HG03469 (cell line): ENCODE results near the gene TRIP11.
A peak's percentile ranks its signal among the peaks of the same experiment; 100 is the strongest.
"Not testable (repeated sequence)": the region's sequence is repeated elsewhere in the genome, so short reads cannot be mapped to it uniquely, and the experiment has no call there.

Source experiments
- ATAC-seq: cut with Tn5 transposase; IDR thresholded peaks from one replicate; pipeline ENCODE4 v1.9.1; 2021; ENCODE audit warnings: mild to moderate bottlenecking, moderate library complexity, moderate number of reproducible peaks; ENCODE audit not compliant: unreplicated experiment

TRIP11 gene

DNA sequence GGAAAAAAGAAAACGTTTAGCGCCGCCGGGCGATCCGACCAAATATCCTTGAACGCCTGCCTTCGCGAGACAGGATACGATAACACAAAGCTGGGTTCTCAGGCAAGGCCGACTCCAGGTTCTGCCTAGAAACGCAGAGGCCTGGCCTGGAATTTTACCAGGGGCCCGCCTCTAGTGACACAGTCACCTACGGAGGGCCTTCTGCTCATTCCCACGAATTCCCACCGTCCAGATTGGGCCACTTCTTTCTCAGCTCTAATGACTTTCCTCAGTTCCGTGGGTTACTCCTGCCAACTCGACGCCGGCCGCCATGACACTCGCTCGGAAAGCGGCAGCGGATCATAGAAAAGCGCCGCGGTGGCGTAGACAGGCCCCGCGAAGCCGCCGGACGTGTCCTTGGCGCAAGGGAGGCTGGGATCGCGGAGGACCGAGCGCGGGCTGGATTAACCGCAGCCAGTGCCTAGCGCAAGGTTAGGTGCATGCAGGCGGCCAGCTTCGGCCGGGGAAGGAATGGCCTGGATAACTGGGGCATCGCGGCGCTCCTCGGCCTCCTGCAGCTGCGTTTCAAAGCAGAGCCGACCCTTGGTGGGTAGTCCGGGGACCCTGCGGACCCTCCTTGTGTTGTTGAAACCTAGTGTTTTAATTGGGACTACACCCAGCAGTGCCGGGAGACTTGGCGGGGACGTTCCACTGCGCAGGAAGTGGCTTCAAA, at the start of gene TRIP11:
Gene TRIP11 (minus strand): TSS at position 341 of the 712 bp plus-strand sequence. CDS start 374 bp downstream, outside the sequence.
- ATAC-seq, result peak; percentile 81

DNA sequence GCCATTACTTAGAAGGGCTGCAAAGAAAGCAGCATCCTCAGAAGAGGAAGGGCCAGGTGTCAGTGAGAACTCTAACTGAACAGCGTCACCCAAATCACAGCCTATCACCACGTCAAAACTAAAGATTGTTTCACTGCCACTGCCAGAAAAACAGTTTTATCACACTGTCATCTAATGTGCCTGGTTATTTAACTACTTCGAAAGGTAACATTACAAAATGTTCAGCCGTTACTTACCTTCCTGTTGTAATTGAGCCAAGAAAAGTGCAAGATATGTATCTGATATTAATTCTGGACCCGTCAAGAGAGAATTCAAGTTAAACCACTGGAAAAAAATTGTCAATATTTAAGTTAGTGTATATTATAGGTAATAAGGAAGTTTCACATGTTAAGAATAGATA, 48.6 kb upstream of the TRIP11 start:
- ATAC-seq, result no peak

DNA sequence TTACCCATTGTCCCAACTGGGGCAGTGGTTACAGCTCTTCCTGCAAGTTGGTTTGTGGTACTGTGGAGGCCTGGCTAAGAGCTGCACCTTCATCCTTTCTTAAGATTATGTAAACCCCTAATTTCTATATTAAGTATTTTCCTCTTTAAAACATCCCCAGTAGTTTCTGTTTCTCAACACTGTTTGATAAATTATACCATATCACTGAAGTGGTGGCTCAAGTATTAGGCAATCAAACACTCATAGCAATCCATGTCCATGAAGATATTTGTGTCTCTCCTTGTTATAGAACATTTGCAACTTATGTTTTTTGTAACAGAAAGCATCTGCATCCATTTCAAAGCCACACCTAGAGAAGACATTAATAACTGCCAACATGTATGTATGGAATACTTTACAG, 34.7 kb upstream of the TRIP11 start:
- ATAC-seq, result no peak

DNA sequence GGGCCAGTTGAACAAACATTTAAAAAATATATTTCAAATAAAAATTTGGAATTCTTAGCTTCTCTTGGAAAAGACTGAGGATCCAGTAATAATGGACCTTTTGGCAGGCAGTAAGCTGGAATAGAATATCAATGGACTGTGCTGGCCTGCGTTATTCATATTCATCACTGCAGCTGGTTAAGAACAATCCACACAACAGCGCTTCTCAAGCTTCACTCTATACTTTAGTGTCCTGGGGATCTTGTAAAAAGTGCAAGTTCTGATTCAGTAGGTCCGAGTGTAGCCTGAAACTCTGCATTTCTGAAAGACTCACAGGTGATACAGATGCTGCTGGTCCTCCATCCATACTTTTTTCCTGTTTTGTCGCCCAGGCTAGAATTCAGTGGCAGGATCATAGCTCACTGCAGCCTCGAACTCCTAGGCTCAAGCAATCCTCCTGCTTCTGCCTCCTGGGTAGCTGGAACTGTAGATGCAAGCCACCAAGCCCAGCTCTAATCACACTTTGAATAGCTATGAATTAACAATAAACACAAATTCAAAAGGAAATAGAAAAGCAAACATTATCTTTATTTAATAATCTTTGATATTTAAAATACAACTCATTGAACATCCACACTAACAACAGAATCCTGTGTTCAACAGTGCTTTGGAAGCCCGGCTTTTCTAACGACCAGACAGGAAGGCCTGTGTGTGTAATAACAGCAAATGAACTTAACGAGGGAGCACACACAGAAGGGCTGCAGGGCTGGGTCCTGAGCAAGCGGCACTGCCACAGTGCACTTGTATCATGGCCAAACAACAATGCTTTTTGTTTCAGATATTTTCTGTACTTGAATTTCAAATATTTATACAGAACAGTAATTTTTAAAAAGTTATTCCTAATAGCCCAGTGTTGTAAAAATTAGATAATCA, 18.4 kb upstream of the TRIP11 start:
- ATAC-seq, result no peak

DNA sequence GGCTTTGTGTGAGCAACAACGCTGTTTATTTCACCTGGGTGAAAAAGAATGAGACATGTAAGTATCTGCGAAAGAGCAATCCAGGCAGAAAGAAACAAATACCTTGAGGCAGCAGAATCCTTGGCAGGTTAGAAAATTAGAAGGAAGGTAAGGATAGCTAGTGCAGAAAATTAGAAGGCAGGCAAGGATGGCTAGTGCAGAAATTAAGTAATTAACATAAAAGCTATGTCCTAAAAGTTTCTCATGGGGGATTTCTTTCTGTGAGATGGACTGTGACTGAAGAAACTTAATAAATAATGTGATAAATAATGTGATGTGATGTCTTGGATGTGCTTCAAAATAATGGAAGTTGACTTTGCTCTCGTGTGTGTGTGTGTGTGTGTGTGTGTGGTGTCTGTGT, 9.9 kb upstream of the TRIP11 start:
- ATAC-seq, result no peak

DNA sequence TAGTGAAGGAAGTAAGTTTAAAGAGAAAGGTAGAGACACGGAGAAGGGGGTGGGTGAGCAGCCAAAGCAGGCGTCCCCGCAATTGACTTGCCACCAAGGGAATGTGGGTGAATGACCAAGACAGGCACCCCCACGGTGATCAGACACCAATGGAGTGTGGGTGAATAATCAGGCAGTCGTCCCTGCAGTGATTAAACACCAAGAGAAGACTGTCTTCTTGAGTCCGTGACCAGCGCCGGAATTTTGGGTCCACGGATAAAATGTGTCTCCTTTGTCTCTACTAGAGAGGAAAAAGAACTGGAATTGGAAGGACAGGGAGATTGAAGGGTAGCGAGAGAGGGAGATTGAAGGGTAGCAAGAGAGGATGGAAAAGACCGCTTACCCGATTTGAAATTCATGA, 9.4 kb upstream of the TRIP11 start:
- not testable (repeated sequence) for ATAC-seq

DNA sequence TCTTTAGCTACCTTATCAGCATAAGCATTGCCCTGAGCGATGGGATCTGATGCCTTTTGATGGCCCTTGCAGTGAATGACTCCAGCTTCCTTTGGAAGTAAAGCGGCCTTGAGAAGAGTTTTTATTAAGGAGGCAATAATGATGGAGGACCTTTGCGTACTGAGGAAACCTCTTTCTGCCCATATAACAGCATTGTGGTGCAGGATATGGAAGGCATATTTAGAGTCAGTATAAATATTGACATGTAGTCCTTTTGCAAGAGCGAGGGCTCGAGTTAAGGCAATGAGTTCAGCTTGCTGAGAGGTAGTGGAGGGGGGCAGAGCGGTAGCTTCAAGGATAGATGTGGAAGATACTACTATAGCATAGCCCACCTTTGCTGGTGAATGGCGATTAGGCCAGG, 6.0 kb upstream of the TRIP11 start:
- not testable (repeated sequence) for ATAC-seq

DNA sequence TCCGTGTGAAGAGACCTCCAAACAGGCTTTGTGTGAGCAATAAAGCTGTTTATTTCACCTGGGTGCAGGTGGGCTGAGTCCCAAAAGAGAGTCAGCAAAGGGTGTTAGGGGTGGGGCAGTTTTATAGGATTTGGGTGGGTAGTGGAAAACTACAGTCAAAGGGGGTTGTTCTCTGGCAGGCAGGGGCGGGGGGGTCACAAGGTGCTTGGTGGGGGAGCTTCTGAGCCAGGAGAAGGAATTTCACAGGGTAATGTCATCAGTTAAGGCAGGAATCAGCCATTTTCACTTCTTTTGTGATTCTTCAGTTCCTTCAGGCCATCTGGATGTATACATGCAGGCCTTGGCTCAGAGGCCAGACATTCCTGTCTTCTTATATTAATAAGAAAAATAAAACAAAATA, 1.9 kb upstream of the TRIP11 start:
- ATAC-seq, result not testable (repeated sequence)

DNA sequence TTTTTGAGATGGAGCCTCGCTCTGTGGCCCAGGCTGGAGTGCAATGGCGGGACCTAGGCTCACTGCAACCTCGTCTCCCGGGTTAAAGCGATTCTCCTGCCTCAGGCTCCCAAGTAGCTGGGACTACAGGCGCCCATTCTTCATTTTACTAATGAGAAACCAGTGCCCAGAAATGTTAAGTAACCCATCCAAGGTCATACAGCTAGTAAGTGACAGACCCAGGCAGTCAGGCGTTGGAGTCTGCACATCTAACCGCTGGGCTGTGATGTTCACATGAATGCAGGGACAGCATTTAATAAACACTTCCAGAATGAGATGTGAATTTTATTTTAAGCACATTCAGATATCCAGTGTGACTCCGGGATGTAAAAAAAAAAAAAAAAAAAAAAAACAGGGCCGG, 1.3 kb upstream of the TRIP11 start:
- ATAC-seq, result no peak

DNA sequence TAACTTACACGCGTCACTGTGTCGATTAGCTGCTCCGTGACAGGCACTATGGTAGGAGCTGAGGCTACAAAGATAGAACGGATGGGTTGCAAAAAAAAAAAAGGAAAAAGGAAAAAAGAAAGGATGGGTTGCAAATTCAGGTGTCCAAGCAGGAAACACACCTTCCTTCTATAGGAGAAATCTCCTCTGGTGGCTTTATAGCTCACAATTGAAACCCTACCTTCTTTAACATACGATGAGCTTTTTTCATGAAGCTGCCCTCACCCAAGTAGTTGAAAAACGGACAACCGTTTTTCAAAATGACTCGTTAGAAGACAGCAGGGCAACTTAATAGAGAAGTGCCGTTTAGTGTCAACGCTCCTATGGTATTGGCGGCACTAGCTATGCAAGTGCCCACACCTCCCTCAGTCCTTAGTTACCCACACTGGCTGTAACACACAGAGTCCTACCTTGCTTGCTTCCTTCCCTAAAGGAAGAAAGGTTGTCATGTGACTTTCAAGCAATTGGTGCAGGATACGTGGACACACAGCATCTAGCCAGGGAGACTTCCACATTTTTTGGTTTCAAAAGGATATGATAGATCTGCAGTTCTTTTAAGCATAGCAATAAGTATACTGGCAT, 682 bp upstream of the TRIP11 start:
- ATAC-seq, result no peak

DNA sequence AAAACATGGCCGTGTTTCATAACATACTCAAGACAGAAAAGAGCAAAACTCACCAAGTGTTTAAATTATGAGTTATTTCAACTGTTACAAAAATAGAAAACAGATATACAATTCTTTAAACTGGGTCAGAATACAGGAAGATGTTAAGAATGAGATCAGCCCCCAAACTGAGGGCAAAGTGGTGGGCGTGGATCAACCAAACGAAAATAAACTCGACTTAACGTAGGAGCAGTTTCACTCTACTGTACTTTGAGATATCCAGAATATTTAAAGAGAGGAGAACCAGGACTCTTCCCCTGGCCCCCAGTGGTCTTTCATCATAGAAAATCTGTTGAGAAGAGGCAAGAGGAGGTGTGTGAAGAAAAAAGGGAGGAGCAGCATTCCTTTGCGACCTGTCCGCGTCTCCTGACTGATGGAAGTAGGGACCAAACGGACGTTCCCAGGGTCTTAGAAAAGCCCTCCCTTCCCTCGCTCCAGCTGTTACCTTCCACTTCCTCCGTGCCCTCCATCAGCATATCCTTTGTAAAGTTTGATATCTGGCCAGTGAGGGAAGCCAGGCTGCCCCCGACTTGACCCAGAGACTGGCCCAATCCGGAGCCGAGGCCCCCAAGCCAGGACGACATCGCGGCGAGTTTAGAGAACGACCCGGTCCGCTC, 668 bp downstream of the TRIP11 start:
- ATAC-seq, result no peak

DNA sequence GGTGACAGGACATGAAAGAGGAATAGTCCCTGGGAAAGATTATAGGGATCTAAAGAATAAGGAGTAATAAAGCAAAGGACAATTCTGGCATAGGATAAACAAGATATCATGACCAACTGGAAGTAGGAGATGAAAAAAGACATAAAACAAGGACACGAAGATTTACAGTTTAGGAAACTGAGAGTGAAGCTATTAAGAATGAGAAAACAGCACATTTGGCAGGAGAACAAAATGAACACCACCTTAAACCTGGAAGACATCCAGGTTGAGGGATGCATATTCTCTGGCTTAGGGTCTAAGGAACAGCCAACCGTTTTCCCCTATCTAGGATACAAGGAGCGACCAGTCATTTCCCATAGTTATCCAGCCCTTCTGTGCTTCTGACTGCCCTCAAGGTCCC, 1.9 kb downstream of the TRIP11 start:
- no peak for ATAC-seq

DNA sequence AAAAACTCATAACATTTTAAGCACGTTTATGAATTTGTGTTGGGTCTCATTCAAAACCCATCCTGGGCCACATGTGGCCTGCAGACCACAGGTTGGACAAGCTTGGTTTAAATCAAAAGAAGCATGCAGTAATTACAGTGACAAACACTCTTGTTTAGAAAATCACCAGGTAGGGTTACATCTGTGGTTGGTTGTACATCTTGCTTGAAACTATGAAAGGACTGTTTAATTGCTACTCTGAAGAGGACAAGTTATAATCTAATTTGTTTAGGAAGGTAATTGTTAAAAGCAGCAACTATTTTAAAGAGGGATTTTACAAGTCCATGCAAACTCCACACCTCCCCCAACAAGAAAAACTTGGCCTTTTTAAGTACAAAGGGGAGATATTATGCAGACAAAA, 4.0 kb downstream of the TRIP11 start:
- no peak for ATAC-seq

DNA sequence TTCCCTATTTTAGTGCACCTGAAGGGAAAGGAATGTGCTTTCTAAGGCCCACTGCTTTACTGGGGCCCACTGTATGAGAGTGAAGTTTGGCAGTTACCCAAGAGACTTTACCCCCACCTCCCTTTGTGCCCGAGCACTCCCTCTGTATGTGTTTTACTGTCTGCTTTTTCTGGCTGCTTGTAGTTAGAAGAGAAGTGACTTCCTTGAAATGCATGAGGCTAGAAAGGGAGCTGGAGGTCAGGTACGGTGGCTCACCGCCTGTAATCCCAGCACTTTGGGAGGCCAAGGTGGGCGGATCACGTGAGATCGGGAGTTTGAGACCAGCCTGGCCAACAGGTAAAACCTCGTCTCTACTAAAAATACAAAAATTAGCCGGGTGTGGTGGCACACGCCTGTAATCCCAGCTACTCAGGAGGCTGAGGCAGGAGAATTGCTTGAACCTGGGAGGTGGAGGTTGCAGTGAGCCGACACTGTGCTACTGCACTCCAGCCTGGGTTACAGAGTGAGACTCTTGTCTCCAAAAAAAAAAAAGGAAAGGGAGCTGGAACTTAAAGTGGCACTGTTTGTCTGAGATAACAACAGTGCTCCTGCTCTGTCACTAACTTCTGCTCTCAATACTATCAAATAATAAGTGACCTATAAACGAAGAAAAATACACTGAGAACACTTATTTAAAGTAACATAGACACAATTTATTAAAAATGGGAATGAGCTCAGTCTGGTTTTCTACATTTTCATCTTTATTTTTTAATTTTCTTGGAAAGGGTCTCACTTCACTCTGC, 5.8 kb downstream of the TRIP11 start:
- ATAC-seq, result no peak

DNA sequence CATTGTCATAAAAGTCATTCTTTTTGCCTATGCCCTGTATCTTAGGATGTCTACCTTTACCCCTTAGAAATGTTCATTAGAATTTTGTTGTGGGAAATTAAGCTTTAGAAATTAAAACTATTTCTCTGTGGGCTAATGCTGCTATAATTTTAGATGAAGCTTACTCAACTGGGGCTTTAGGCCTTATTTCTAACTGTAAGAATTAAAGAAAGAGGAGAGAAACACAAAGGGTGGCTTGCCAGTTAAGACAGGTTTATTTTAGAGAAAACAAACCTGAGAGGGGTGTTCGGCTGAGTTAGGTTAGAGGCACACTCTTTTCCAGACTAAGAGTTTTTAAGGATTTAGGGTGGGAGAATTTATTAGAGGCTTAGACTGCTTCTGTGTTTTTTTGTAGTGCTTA, 6.4 kb downstream of the TRIP11 start:
- ATAC-seq, result no peak

DNA sequence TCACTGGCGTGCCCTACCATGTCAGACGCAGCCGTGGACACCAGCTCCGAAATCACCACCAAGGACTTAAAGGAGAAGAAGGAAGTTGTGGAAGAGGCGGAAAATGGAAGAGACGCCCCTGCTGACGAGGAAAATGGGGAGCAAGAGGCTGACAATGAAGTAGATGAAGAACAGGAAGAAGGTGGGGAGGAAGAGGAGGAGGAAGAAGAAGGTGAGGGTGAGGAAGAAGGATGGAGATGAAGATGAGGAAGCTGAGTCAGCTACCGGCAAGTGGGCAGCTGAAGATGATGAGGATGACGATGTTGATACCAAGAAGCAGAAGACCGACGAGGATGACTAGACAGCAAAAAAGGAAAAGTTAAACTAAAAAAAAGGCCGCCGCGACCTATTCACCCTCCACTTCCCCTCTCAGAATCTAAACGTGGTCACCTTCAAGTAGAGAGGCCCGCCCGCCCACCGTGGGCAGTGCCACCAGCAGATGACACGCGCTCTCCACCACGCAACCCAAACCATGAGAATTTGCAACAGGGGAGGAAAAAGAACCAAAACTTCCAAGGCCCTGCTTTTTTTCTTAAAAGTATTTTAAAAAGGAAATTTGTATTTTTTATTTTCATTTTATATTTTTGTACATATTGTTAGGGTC, 13.2 kb downstream of the TRIP11 start:
- ATAC-seq, result no peak

DNA sequence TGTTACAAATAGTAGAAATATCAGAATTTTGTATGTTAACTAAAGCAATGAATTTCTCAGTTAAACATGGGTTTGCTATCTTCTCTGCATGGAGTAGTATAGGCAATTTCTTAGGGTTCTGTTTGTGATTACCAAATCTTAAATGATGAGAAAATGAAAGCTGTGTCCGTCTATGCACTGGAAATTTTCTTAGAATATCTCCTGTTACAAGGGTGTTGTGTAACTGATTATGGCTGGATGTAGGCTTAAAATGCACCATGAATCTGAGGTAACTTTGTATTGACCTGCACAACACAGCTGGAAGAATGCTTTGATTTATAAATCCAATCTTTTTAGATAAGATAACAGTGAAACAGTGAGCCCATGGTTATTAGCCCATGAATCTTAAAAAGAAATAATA, 17.8 kb downstream of the TRIP11 start:
- no peak for ATAC-seq

DNA sequence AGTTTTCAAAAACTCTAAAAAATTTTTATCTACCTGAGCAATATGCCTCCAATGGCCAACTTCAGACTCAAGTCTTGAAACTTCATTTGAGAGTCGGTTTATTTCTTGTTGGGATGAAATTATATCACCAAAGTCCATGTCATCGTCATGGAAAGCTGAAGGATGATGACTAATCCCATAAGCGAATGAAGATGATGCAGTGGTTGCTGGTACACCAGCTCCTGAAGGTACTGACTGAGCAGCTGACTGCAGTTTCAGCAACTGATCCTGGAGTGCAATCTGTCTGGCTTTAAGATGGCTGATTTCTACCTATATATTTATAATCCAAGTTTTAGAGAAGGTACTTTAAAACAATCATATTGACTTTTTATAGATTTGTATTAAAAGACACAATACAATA, 18.3 kb downstream of the TRIP11 start:
- no peak for ATAC-seq

DNA sequence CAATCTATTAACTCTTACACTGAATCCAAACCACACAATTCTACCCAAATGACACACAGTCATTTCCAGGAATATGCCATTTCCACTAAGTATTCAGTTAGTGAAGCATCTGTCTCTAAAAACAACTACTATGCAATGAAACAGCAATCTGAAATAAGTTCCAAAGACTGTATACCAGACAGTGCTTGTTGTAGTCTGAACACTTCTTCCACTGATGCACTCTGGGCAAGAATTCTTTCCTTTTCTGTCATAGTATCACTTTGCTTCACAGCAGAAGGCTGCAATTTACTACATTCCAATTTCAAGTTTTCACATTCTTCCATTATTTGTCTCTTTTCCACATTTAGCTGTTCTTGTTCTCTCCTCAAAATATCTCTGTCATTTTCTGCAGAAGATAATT, 25.8 kb downstream of the TRIP11 start:
- no peak for ATAC-seq
